ENCODE results near the gene APOL4.

The APOL4 gene

DNA sequence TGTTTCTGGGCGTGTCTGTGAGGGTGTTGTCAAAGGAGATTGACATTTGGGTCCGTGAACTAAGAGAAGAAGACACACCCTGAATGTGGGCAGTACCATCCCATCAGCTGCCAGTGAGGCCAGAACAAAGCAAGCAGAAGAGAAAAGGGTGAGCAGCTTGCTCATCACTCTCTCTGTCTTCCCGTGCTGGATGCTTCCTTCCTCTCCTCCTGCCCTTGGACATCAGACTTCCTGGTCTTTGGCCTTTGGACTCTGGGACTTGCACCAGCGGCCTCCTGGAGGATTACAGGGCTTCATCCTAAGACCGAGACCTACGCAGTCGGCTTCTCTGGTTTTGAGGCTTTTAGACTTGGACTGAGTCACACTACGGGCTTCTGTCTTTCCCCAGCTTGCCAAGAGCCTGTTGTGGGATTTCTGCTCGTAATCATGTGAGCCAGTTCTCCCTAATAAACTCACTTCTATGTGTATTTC, 18.9 kb upstream of the APOL4 start:
- DNase-seq (ENCODE audit: low spot score): no peak
- no peak overlapping the region for H3K4me2 ChIP-seq (ENCODE audit: insufficient read depth, low read length, poor library complexity, severe bottlenecking)
- H3K27me3 ChIP-seq (ENCODE audit: control insufficient read depth in 3 of 3, insufficient read depth in 3 of 3, low read depth in 1 of 3, low read length in 3 of 3): no peaks in the 10 kb centered on the region
- no CpG with 5 or more reads among the region's 9 CpGs for WGBS, 2 donors (ENCODE audit: extremely low coverage in 2 of 2, insufficient read length in 2 of 2, insufficient replicate concordance in 1 of 2)
- H3K79me1 ChIP-seq (ENCODE audit: low read depth, low read length): no peaks in the 10 kb centered on the region
- peaks cover 3 to 5% of the 10 kb centered on the region in 2 donors for H3K4me1 ChIP-seq (ENCODE audit: control insufficient read depth in 2 of 2, insufficient read depth in 1 of 2, low read depth in 1 of 2, low read length in 2 of 2)
- H3K23ac ChIP-seq (ENCODE audit: low read depth, low read length, poor library complexity): no peak overlapping the region
- no peak overlapping the region for H2BK120ac ChIP-seq (ENCODE audit: low read depth, low read length)
- no peak overlapping the region for H2BK5ac ChIP-seq (ENCODE audit: low read length)
- no peak overlapping the region for H4K91ac ChIP-seq (ENCODE audit: low read depth, low read length, poor library complexity)
- peak overlapping the region; percentile 10 for H3K14ac ChIP-seq (ENCODE audit: low read length)
- H3K4me3 ChIP-seq (ENCODE audit: low read length in 2 of 2): no peak overlapping the region
- no peak overlapping the region for H2BK15ac ChIP-seq (ENCODE audit: low read length)
- no peaks in the 10 kb centered on the region for H3K36me3 ChIP-seq (replicated peaks in 1 of 2; ENCODE audit: control insufficient read depth in 2 of 2, insufficient read depth in 2 of 2, low read length in 2 of 2)
- H3K27ac ChIP-seq (replicated peaks; ENCODE audit: low read length): no peak overlapping the region
- no peak overlapping the region for H2AK5ac ChIP-seq (ENCODE audit: low read depth, low read length)
- no peak overlapping the region for H4K8ac ChIP-seq (ENCODE audit: low read depth, low read length)
- peak overlapping the region; percentile 24 for H3K9ac ChIP-seq (ENCODE audit: low read depth, low read length, poor library complexity)
- H2BK12ac ChIP-seq (ENCODE audit: low read length): no peak overlapping the region
- H3K18ac ChIP-seq (ENCODE audit: low read length): peak overlapping the region; percentile 2
- H2AFZ ChIP-seq (ENCODE audit: low read length): peak overlapping the region; percentile 78
- H3K9me3 ChIP-seq (replicated peaks in 1 of 2; ENCODE audit: control insufficient read depth in 2 of 2, insufficient read depth in 1 of 2, low read depth in 1 of 2, low read length in 2 of 2): no peaks in the 10 kb centered on the region
- no peak overlapping the region for H3K4ac ChIP-seq (ENCODE audit: low read length)

DNA sequence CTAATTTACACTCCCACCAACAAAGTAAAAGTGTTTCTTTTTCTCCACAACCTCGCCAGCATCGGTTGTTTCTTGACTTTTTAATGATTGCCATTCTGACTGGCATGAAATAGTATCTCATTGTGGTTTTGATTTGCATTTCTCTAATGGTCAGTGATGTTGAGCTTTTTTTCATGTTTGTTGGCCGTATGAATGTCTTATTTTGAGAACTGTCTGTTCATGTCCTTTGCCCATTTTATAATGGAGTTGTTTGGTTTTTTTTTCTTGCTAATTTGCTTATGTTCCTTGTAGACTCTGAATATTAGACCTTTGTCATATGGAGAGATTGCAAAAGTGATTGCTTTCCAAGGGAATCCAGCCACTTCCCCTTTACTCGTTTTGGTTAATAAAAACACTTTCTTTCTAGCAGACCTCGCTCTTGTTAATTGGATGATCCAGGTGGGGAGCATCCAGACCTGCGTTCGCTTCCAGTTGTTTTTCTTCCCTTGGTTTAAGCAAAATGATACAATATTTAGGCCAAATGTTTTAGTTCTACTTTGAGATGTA, 17.1 kb upstream of the APOL4 start:
- H3K4me1 ChIP-seq (ENCODE audit: control insufficient read depth in 2 of 2, insufficient read depth in 1 of 2, low read depth in 1 of 2, low read length in 2 of 2): peaks cover 3 to 10% of the 10 kb centered on the region in 2 donors
- no peak overlapping the region for H3K27ac ChIP-seq (replicated peaks; ENCODE audit: low read length)
- WGBS, 2 donors (ENCODE audit: extremely low coverage in 2 of 2, insufficient read length in 2 of 2, insufficient replicate concordance in 1 of 2): no CpG with 5 or more reads among the region's 7 CpGs
- H3K14ac ChIP-seq (ENCODE audit: low read length): no peak overlapping the region
- H3K79me1 ChIP-seq (ENCODE audit: low read depth, low read length): no peaks in the 10 kb centered on the region
- no peak overlapping the region for H4K8ac ChIP-seq (ENCODE audit: low read depth, low read length)
- H2BK15ac ChIP-seq (ENCODE audit: low read length): no peak overlapping the region
- no peak overlapping the region for H3K18ac ChIP-seq (ENCODE audit: low read length)
- no peak overlapping the region for H3K4me2 ChIP-seq (ENCODE audit: insufficient read depth, low read length, poor library complexity, severe bottlenecking)
- H2BK5ac ChIP-seq (ENCODE audit: low read length): no peak overlapping the region
- H2AK5ac ChIP-seq (ENCODE audit: low read depth, low read length): no peak overlapping the region
- H3K23ac ChIP-seq (ENCODE audit: low read depth, low read length, poor library complexity): no peak overlapping the region
- H3K9ac ChIP-seq (ENCODE audit: low read depth, low read length, poor library complexity): no peak overlapping the region
- no peak overlapping the region for H4K91ac ChIP-seq (ENCODE audit: low read depth, low read length, poor library complexity)
- H2BK120ac ChIP-seq (ENCODE audit: low read depth, low read length): no peak overlapping the region
- no peaks in the 10 kb centered on the region for H3K27me3 ChIP-seq (ENCODE audit: control insufficient read depth in 3 of 3, insufficient read depth in 3 of 3, low read depth in 1 of 3, low read length in 3 of 3)
- H2AFZ ChIP-seq (ENCODE audit: low read length): no peak overlapping the region
- H3K4ac ChIP-seq (ENCODE audit: low read length): no peak overlapping the region
- no peak for DNase-seq (ENCODE audit: low spot score)
- H3K36me3 ChIP-seq (replicated peaks in 1 of 2; ENCODE audit: control insufficient read depth in 2 of 2, insufficient read depth in 2 of 2, low read length in 2 of 2): no peaks in the 10 kb centered on the region
- no peaks in the 10 kb centered on the region for H3K9me3 ChIP-seq (replicated peaks in 1 of 2; ENCODE audit: control insufficient read depth in 2 of 2, insufficient read depth in 1 of 2, low read depth in 1 of 2, low read length in 2 of 2)
- no peak overlapping the region for H2BK12ac ChIP-seq (ENCODE audit: low read length)
- no peak overlapping the region for H3K4me3 ChIP-seq (ENCODE audit: low read length in 2 of 2)

DNA sequence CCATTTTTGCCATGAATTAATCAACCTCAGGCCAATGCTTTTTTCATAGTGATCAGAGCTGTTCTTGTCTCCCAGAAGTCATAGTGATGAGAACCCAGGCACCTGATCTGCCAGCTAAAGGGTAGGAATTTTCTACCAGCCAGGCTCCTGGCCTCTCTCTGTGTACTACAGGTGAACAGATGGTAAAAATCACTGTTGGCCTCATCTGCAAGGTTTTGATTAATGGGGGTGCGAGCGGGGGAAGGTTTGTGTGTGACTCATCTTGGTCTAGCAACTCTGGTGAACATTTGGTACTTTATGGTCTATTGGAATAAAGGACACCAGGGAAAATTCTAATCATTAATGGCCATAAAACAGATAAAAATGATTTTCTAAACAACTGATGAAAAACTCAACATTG, 14.4 kb upstream of the APOL4 start:
- no peak overlapping the region for H3K4me3 ChIP-seq (ENCODE audit: low read length in 2 of 2)
- H3K14ac ChIP-seq (ENCODE audit: low read length): no peak overlapping the region
- no peak for DNase-seq (ENCODE audit: low spot score)
- H3K4ac ChIP-seq (ENCODE audit: low read length): no peak overlapping the region
- no peak overlapping the region for H2BK5ac ChIP-seq (ENCODE audit: low read length)
- H3K79me1 ChIP-seq (ENCODE audit: low read depth, low read length): no peaks in the 10 kb centered on the region
- no peak overlapping the region for H2BK12ac ChIP-seq (ENCODE audit: low read length)
- H3K4me2 ChIP-seq (ENCODE audit: insufficient read depth, low read length, poor library complexity, severe bottlenecking): no peak overlapping the region
- no peak overlapping the region for H2AFZ ChIP-seq (ENCODE audit: low read length)
- H3K9ac ChIP-seq (ENCODE audit: low read depth, low read length, poor library complexity): no peak overlapping the region
- no peak overlapping the region for H2AK5ac ChIP-seq (ENCODE audit: low read depth, low read length)
- no peaks in the 10 kb centered on the region for H3K36me3 ChIP-seq (replicated peaks in 1 of 2; ENCODE audit: control insufficient read depth in 2 of 2, insufficient read depth in 2 of 2, low read length in 2 of 2)
- no CpG with 5 or more reads among the region's 2 CpGs for WGBS, 2 donors (ENCODE audit: extremely low coverage in 2 of 2, insufficient read length in 2 of 2, insufficient replicate concordance in 1 of 2)
- H3K23ac ChIP-seq (ENCODE audit: low read depth, low read length, poor library complexity): no peak overlapping the region
- no peak overlapping the region for H2BK120ac ChIP-seq (ENCODE audit: low read depth, low read length)
- no peak overlapping the region for H3K18ac ChIP-seq (ENCODE audit: low read length)
- H3K27me3 ChIP-seq (ENCODE audit: control insufficient read depth in 3 of 3, insufficient read depth in 3 of 3, low read depth in 1 of 3, low read length in 3 of 3): no peaks in the 10 kb centered on the region
- no peak overlapping the region for H4K8ac ChIP-seq (ENCODE audit: low read depth, low read length)
- no peak overlapping the region for H4K91ac ChIP-seq (ENCODE audit: low read depth, low read length, poor library complexity)
- peaks cover 0 to 4% of the 10 kb centered on the region in 2 donors for H3K9me3 ChIP-seq (replicated peaks in 1 of 2; ENCODE audit: control insufficient read depth in 2 of 2, insufficient read depth in 1 of 2, low read depth in 1 of 2, low read length in 2 of 2)
- peaks cover 3 to 13% of the 10 kb centered on the region in 2 donors for H3K4me1 ChIP-seq (ENCODE audit: control insufficient read depth in 2 of 2, insufficient read depth in 1 of 2, low read depth in 1 of 2, low read length in 2 of 2)
- no peak overlapping the region for H2BK15ac ChIP-seq (ENCODE audit: low read length)
- no peak overlapping the region for H3K27ac ChIP-seq (replicated peaks; ENCODE audit: low read length)

DNA sequence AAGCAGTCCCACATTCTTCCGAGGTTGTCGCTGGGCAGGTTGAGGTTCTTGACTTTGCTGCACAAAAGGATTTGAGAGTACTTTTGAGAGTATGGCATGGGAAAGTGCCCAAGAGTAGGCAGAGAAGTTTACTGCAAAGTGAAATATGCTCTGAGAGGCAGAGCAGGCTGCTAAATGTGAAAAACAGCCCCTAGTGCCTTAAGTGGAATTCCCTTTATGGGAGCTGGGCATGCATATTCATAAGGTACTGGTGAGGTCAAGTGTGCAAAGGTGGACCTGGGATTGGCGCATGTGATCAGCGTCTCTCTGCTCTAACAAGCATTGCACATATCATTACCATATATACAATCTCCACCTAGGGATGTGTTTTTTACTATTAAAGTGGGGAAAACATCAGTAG, 12.0 kb upstream of the APOL4 start:
- no peak overlapping the region for H3K23ac ChIP-seq (ENCODE audit: low read depth, low read length, poor library complexity)
- no peak overlapping the region for H3K9ac ChIP-seq (ENCODE audit: low read depth, low read length, poor library complexity)
- no peak overlapping the region for H3K4me2 ChIP-seq (ENCODE audit: insufficient read depth, low read length, poor library complexity, severe bottlenecking)
- no peak overlapping the region for H3K4me3 ChIP-seq (ENCODE audit: low read length in 2 of 2)
- DNase-seq (ENCODE audit: low spot score): no peak
- H4K91ac ChIP-seq (ENCODE audit: low read depth, low read length, poor library complexity): no peak overlapping the region
- H3K27me3 ChIP-seq (ENCODE audit: control insufficient read depth in 3 of 3, insufficient read depth in 3 of 3, low read depth in 1 of 3, low read length in 3 of 3): no peaks in the 10 kb centered on the region
- H3K18ac ChIP-seq (ENCODE audit: low read length): no peak overlapping the region
- no peak overlapping the region for H2BK15ac ChIP-seq (ENCODE audit: low read length)
- no peak overlapping the region for H3K4ac ChIP-seq (ENCODE audit: low read length)
- H2AFZ ChIP-seq (ENCODE audit: low read length): peak overlapping the region; percentile 41
- no peak overlapping the region for H2BK5ac ChIP-seq (ENCODE audit: low read length)
- H3K14ac ChIP-seq (ENCODE audit: low read length): no peak overlapping the region
- WGBS, 2 donors (ENCODE audit: extremely low coverage in 2 of 2, insufficient read length in 2 of 2, insufficient replicate concordance in 1 of 2): no CpG with 5 or more reads among the region's 4 CpGs
- no peaks in the 10 kb centered on the region for H3K79me1 ChIP-seq (ENCODE audit: low read depth, low read length)
- no peak overlapping the region for H2BK12ac ChIP-seq (ENCODE audit: low read length)
- H4K8ac ChIP-seq (ENCODE audit: low read depth, low read length): no peak overlapping the region
- H3K4me1 ChIP-seq (ENCODE audit: control insufficient read depth in 2 of 2, insufficient read depth in 1 of 2, low read depth in 1 of 2, low read length in 2 of 2): peaks cover 0 to 11% of the 10 kb centered on the region in 2 donors
- H3K36me3 ChIP-seq (replicated peaks in 1 of 2; ENCODE audit: control insufficient read depth in 2 of 2, insufficient read depth in 2 of 2, low read length in 2 of 2): no peaks in the 10 kb centered on the region
- H3K9me3 ChIP-seq (replicated peaks in 1 of 2; ENCODE audit: control insufficient read depth in 2 of 2, insufficient read depth in 1 of 2, low read depth in 1 of 2, low read length in 2 of 2): peaks cover 0 to 4% of the 10 kb centered on the region in 2 donors
- no peak overlapping the region for H2AK5ac ChIP-seq (ENCODE audit: low read depth, low read length)
- no peak overlapping the region for H2BK120ac ChIP-seq (ENCODE audit: low read depth, low read length)
- no peak overlapping the region for H3K27ac ChIP-seq (replicated peaks; ENCODE audit: low read length)
